Measurements from ENCODE around the gene CFAP251. TPM values are rescaled to one million over a fixed set of nuclear protein-coding genes. Genes with fewer than 3 reads are reported as not detected.
"Not testable (repeated sequence)": the region's sequence is repeated elsewhere in the genome, so short reads cannot be mapped to it uniquely, and the experiment has no call there.

Gene CFAP251
- total RNA-seq, 1 donor from 2014 or later: 4.7 TPM

DNA sequence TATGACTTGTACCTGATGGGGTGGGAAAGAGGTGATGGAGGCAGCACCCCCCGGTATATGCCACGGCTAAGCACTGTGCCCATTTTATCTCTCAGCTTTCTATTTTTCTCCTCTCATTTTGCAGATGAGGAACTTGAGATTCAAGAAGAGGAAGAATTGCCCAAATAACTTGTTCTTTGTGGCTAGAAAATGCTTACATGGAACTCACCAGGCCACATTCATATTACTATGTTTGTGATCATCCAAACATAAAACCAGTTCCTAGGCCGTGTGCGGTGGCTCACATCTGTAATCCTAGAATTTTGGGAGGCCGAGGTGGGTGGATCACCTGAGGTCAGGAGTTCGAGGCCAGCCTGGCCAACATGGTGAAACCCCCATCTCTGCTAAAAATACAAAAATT lies 44.3 kb upstream of the CFAP251 start:
- FAIRE-seq (no peak), DNase-seq (ENCODE audit: low read depth) (no peak)
- Histone ChIP-seq H3K4me2 (ENCODE audit: low read length) (no peak overlapping the region), H4K20me1 (ENCODE audit: insufficient read depth, low read length) (no peaks in the 10 kb centered on the region), H3K4me1 (ENCODE audit: insufficient read depth, low read length) (peaks cover 6% of the 10 kb centered on the region), H3K27ac (ENCODE audit: low read depth, low read length) (no peak overlapping the region), H3K36me3 (ENCODE audit: insufficient read depth, low read length) (no peaks in the 10 kb centered on the region), H2AFZ (ENCODE audit: low read depth, low read length) (no peak overlapping the region), H3K9ac (ENCODE audit: low read length) (no peak overlapping the region), H3K4me3 (ENCODE audit: insufficient read depth, low read depth, low read length) (no peak overlapping the region), H3K27me3 (ENCODE audit: insufficient read depth, low read length) (no peaks in the 10 kb centered on the region), H3K79me2 (ENCODE audit: insufficient read depth, low read length) (no peaks in the 10 kb centered on the region), H3K9me3 (ENCODE audit: insufficient read depth, low read depth, low read length) (no peaks in the 10 kb centered on the region)
- Mint-ChIP-seq H3K27me3 (ENCODE audit: low read depth, unreplicated experiment) (peaks cover 4% of the 10 kb centered on the region), H3K36me3 (ENCODE audit: low read depth, unreplicated experiment) (no peaks in the 10 kb centered on the region), H3K9me3 (ENCODE audit: unreplicated experiment) (no peaks in the 10 kb centered on the region), H3K27ac (ENCODE audit: unreplicated experiment) (no peak overlapping the region), H3K4me3 (ENCODE audit: unreplicated experiment) (no peak overlapping the region), H3K4me1 (ENCODE audit: low read depth, unreplicated experiment) (peaks cover 6% of the 10 kb centered on the region)
- TF ChIP-seq, protein P1, sequence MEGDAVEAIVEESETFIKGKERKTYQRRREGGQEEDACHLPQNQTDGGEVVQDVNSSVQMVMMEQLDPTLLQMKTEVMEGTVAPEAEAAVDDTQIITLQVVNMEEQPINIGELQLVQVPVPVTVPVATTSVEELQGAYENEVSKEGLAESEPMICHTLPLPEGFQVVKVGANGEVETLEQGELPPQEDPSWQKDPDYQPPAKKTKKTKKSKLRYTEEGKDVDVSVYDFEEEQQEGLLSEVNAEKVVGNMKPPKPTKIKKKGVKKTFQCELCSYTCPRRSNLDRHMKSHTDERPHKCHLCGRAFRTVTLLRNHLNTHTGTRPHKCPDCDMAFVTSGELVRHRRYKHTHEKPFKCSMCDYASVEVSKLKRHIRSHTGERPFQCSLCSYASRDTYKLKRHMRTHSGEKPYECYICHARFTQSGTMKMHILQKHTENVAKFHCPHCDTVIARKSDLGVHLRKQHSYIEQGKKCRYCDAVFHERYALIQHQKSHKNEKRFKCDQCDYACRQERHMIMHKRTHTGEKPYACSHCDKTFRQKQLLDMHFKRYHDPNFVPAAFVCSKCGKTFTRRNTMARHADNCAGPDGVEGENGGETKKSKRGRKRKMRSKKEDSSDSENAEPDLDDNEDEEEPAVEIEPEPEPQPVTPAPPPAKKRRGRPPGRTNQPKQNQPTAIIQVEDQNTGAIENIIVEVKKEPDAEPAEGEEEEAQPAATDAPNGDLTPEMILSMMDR (IDR thresholded peaks at IDR 0.05; ENCODE audit: insufficient read depth, low read depth, low read length): no peak
- no peak for TF ChIP-seq EZH2 (IDR thresholded peaks at IDR 0.05; ENCODE audit: insufficient read depth, low read length)

DNA sequence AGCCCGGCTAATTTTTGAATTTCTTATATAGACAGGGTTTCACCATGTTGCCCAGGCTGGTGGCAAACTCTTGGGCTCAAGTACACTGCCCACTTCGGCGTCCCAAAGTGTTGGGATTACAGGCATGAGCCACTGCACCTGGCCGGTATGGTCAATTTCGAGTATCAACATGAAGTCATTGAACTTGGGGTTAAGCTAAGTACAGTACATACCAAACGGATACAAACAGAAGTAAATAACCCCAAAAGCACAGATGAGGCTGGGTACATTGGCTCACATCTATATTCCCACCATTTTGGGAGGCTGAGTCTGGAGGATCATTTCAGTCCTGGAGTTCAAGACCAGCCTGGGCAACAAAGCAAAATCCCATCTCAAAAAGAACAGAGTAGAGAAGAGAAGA lies 42.8 kb upstream of the CFAP251 start:
- Histone ChIP-seq H3K27me3 (ENCODE audit: insufficient read depth, low read length) (no peaks in the 10 kb centered on the region), H3K4me3 (ENCODE audit: insufficient read depth, low read depth, low read length) (no peak overlapping the region), H3K9ac (ENCODE audit: low read length) (no peak overlapping the region), H2AFZ (ENCODE audit: low read depth, low read length) (no peak overlapping the region), H4K20me1 (ENCODE audit: insufficient read depth, low read length) (no peaks in the 10 kb centered on the region), H3K36me3 (ENCODE audit: insufficient read depth, low read length) (no peaks in the 10 kb centered on the region), H3K79me2 (ENCODE audit: insufficient read depth, low read length) (no peaks in the 10 kb centered on the region), H3K4me1 (ENCODE audit: insufficient read depth, low read length) (peaks cover 6% of the 10 kb centered on the region), H3K4me2 (ENCODE audit: low read length) (no peak overlapping the region), H3K9me3 (ENCODE audit: insufficient read depth, low read depth, low read length) (no peaks in the 10 kb centered on the region), H3K27ac (ENCODE audit: low read depth, low read length) (no peak overlapping the region)
- H3K27me3 Mint-ChIP-seq (ENCODE audit: low read depth, unreplicated experiment): peaks cover 4% of the 10 kb centered on the region
- no peaks in the 10 kb centered on the region for H3K9me3 Mint-ChIP-seq (ENCODE audit: unreplicated experiment)
- H3K36me3 Mint-ChIP-seq (ENCODE audit: low read depth, unreplicated experiment): no peaks in the 10 kb centered on the region
- peaks cover 6% of the 10 kb centered on the region for H3K4me1 Mint-ChIP-seq (ENCODE audit: low read depth, unreplicated experiment)
- no peak overlapping the region for H3K27ac Mint-ChIP-seq (ENCODE audit: unreplicated experiment)
- H3K4me3 Mint-ChIP-seq (ENCODE audit: unreplicated experiment): no peak overlapping the region
- FAIRE-seq: no peak
- no peak for DNase-seq (ENCODE audit: low read depth)
- no peak for TF ChIP-seq EZH2 (IDR thresholded peaks at IDR 0.05; ENCODE audit: insufficient read depth, low read length)
- TF ChIP-seq, protein P1 (IDR thresholded peaks at IDR 0.05; ENCODE audit: insufficient read depth, low read depth, low read length): no peak

DNA sequence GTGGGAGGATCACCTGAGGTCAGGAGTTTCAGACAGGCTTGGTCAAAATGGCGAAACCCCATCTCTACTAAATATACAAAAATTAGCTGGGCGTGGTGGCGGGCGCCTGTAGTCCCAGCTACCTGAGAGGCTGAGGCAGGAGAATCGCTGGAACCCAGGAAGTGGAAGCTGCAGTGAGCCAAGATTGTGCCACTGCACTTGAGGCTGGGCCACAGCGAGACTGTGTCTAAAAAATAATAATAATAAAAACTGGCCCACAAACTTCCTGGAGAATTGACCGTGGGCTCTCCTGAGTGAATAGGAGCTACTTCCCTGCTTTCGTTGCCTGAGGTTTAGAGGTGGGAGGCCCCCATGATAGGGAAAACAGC lies 42.3 kb upstream of the CFAP251 start:
- H3K9me3 Mint-ChIP-seq (ENCODE audit: unreplicated experiment); H3K4me1 ChIP-seq (ENCODE audit: insufficient read depth, low read length); H3K79me2 ChIP-seq (ENCODE audit: insufficient read depth, low read length); H4K20me1 ChIP-seq (ENCODE audit: insufficient read depth, low read length); H3K27ac Mint-ChIP-seq (ENCODE audit: unreplicated experiment); H2AFZ ChIP-seq (ENCODE audit: low read depth, low read length); H3K27me3 Mint-ChIP-seq (ENCODE audit: low read depth, unreplicated experiment); H3K27ac ChIP-seq (ENCODE audit: low read depth, low read length); FAIRE-seq; H3K27me3 ChIP-seq (ENCODE audit: insufficient read depth, low read length); H3K4me2 ChIP-seq (ENCODE audit: low read length); DNase-seq (ENCODE audit: low read depth); H3K36me3 Mint-ChIP-seq (ENCODE audit: low read depth, unreplicated experiment); H3K4me3 ChIP-seq (ENCODE audit: insufficient read depth, low read depth, low read length); H3K36me3 ChIP-seq (ENCODE audit: insufficient read depth, low read length); H3K9ac ChIP-seq (ENCODE audit: low read length); H3K4me3 Mint-ChIP-seq (ENCODE audit: unreplicated experiment); H3K9me3 ChIP-seq (ENCODE audit: insufficient read depth, low read depth, low read length); H3K4me1 Mint-ChIP-seq (ENCODE audit: low read depth, unreplicated experiment): not testable (repeated sequence)

Data from astrocyte (in vitro differentiated cells and primary cell).